GM20000 (cell line): ENCODE measurements around the gene ATP1B4.
"Not testable (repeated sequence)": the region's sequence is repeated elsewhere in the genome, so short reads cannot be mapped to it uniquely, and the experiment has no call there.

ENCODE experiments used
- DNase-seq: peaks from one replicate; pipeline ENCODE4 v3.0.0; 2012; ENCODE audit warnings: low spot score
- TF ChIP-seq, protein P1 (sequence below): IDR thresholded peaks from 2 replicates; pipeline ENCODE4 v1.5.1; 2012; ENCODE audit warnings: mild to moderate bottlenecking, control low read depth; ENCODE audit errors: extremely low read depth, missing control alignments

The ATP1B4 gene

DNA sequence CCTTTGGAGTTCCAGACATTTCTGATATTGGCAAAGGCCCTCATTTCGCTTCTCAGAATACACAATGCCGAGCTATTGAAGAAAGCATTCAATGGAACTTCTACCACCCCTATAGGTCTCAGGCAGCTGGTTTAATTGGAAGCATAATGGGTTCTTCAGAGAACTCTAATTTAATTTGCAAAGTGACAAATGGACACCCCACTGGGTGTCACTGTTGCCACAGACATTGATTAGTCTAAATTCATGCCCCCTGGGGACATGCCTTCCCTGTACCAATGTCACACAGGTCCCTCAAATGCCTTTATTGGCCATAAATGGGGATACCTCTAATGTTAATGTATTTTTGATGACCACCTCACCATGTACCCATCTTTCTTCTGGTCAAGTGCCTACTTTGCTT, 27.7 kb upstream of the ATP1B4 start:
- TF ChIP-seq, protein P1, sequence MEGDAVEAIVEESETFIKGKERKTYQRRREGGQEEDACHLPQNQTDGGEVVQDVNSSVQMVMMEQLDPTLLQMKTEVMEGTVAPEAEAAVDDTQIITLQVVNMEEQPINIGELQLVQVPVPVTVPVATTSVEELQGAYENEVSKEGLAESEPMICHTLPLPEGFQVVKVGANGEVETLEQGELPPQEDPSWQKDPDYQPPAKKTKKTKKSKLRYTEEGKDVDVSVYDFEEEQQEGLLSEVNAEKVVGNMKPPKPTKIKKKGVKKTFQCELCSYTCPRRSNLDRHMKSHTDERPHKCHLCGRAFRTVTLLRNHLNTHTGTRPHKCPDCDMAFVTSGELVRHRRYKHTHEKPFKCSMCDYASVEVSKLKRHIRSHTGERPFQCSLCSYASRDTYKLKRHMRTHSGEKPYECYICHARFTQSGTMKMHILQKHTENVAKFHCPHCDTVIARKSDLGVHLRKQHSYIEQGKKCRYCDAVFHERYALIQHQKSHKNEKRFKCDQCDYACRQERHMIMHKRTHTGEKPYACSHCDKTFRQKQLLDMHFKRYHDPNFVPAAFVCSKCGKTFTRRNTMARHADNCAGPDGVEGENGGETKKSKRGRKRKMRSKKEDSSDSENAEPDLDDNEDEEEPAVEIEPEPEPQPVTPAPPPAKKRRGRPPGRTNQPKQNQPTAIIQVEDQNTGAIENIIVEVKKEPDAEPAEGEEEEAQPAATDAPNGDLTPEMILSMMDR: no peak
- DNase-seq: no peak

DNA sequence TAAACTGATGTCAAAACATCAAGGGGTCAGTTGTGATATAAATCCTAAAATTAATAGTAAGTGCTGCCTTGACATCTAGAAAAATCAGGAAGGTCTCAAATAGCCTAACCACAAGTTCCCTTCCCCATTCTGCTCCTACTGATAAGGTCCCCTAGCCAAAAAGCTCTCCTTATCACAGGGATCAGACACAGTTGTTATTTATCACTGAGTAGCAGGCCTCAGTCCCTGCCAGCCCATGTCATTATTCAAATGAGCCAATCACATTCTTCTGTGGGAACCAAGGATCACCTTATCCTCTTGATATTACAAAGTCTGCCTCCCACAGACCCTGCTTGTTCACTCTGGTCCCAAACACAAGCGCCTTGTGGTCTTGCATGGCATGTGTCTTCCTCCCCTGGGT, 27.3 kb upstream of the ATP1B4 start:
- TF ChIP-seq, protein P1: no peak
- no peak for DNase-seq

DNA sequence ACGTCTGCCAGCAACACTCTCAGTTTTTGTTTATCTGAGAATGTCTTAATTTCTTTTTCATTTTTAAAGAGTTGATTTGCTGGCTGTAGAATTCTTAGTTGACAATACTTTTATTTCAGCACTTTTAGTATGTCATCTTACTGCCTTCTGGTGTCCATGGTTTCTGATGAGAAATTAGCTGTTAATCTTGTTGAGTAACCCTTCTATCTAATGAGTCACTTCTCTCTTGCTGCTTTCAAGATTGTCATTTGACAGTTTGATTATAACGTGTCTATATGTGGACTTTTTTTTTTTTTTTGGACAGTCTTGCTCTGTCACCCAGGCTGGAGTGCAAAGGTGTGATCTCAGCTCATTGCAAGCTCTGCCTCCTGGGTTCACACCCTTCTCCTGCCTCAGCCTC, 26.6 kb upstream of the ATP1B4 start:
- no peak for DNase-seq
- TF ChIP-seq, protein P1: no peak

DNA sequence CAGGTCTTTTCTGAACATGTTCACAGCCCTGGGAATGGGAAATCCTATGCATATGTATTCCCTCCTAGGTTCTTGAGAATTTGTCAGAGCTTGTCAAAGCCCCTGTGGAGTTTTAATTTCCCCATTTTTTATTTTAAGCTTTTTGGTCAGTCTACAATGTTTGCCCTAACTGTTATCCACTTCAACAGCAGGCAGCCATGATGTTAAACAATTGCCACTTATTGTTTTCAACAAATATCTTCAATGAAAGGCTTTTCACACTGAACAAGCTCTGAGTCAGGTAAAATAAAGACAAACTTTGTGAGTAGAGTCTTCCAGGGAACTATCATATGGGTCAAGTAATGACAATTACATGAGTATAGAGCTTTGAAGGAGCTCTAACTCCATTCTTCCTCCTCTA, 25.0 kb upstream of the ATP1B4 start:
- TF ChIP-seq, protein P1: no peak
- DNase-seq: no peak

DNA sequence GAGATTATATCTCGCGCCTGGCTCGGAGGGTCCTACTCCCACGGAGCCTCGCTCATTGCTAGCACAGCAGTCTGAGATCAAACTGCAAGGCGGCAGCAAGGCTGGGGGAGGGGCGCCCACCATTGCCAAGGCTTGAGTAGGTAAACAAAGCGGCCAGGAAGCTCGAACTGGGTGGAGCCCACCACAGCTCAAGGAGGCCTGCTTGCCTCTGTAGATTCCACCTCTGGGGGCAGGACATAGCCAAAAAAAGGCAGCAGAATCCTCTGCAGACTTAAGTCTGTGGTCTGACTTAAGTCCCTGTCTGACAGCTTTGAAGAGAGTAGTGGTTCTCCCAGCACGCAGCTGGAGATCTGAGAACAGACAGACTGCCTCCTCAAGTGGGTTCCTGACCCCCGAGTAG, 17.3 kb upstream of the ATP1B4 start:
- DNase-seq: not testable (repeated sequence)

DNA sequence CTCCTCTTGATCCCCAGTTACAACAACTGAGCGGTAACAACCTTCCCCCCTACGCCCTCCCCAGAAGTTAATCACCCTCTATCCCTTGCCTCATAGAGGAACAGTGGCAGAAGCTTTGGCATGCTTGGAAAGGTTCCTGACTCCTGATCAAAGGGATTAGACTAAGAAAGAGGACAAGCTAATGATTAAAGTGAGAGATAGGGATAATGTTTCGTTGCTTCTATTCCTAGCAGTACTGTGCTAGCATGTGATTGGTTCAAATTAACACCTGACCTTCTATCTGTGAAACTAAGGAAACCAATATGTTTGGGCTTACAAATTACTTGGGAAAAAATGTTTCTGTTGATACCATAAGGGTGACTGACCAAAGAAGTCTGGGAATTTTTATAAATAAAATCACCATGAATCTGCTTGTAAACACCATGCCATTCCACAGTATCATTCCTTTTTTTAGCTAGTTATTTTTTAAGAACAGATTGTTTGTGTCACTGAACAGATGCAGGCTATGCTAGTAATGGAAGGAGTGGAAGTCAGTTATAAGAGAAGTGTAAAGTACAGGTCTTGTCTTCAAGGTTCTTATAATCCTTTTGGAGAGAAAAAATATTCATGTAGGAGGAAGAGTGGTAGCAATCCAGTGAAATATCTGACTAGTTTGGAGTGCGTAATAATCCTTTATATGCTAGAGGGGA, 11.3 kb upstream of the ATP1B4 start:
- no peak for DNase-seq

DNA sequence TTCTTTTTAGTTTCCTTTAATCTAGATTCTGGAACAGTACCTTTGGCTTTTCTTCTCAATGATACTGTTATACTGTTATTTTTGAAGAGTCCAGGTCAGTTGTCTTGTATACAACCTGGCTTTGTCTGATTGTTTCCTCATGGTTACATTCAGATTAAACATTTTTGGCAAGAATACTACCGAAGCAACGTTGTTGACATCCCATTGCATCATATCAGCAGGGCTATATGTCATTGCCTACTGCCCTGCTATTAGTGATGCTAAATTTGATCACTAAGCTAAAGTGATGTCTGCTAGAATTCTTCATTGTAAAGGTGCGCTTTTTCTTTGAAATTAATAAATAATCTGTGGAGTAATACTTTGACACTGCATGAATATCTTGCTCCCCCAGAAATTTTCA, 5.8 kb upstream of the ATP1B4 start:
- TF ChIP-seq, protein P1: no peak
- no peak for DNase-seq

More for the DNA sequence above, 11.3 kb upstream of the ATP1B4 start:
- TF ChIP-seq, protein P1: no peak

DNA sequence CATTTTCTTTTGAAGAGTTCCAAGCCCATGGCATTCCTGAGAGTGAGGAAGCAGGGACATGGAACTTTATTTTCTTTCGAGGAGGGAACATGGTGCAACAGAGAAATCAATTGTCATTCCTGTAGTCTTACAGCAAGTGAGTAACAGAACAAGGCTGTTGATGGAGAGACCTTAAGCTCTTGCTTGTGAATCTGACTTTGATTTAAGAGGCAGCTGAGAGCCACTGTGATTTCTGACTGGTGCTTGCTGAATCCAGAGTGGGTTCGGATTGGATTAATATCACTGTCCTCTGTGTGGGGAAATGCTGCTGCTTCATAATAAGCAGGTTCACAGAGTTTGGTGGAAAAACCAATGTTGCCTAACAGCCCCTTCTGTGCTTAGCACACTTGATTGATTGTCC, 4.7 kb upstream of the ATP1B4 start:
- TF ChIP-seq, protein P1: no peak

More for the DNA sequence above, 4.7 kb upstream of the ATP1B4 start:
- no peak for DNase-seq
